Measurements from ENCODE around the gene TMEM43. TPM values are rescaled to one million over a fixed set of nuclear protein-coding genes. Genes with fewer than 3 reads are reported as not detected.

TMEM43 gene
- total RNA-seq, 4 donors from 2014 or later = 93.5 to 114 (median 102) TPM

GRCh38 chr3:14134291-14134690, 9.4 kb downstream of the TMEM43 start:
- Histone ChIP-seq H3K4me1 (no peaks in the 10 kb centered on the region), H3K4me3 (no peak overlapping the region), H3K27me3 (no peaks in the 10 kb centered on the region), H3K27ac (no peak overlapping the region), H3K36me3 (no peaks in the 10 kb centered on the region), H3K9me3 (no peaks in the 10 kb centered on the region)
- no peak for TF ChIP-seq CTCF (IDR thresholded peaks at IDR 0.05)
- intact Hi-C loops (cut with DNase I; ENCODE audit: low total_unique reads) = no loop called here
- no peak for DNase-seq

GRCh38 chr3:14135581-14135980, 10.7 kb downstream of the TMEM43 start:
- Histone ChIP-seq H3K4me1 (no peaks in the 10 kb centered on the region), H3K4me3 (no peak overlapping the region), H3K27ac (no peak overlapping the region), H3K9me3 (no peaks in the 10 kb centered on the region), H3K36me3 (no peaks in the 10 kb centered on the region), H3K27me3 (no peaks in the 10 kb centered on the region)
- no peak for DNase-seq
- TF ChIP-seq CTCF (IDR thresholded peaks at IDR 0.05) (no peak), POLR2A (IDR thresholded peaks at IDR 0.05) (no peak)
- intact Hi-C loops (cut with DNase I; ENCODE audit: low total_unique reads) = no loop called here

GRCh38 chr3:14137004-14137403, 12.2 kb downstream of the TMEM43 start:
- H3K4me3 ChIP-seq = no peak overlapping the region
- DNase-seq = no peak
- no peaks in the 10 kb centered on the region for H3K36me3 ChIP-seq
- H3K4me1 ChIP-seq = no peaks in the 10 kb centered on the region
- no peaks in the 10 kb centered on the region for H3K9me3 ChIP-seq
- TF ChIP-seq CTCF (IDR thresholded peaks at IDR 0.05) (no peak), POLR2A (IDR thresholded peaks at IDR 0.05) (no peak)
- no peak overlapping the region for H3K27ac ChIP-seq
- H3K27me3 ChIP-seq = no peaks in the 10 kb centered on the region
- intact Hi-C loops (cut with DNase I; ENCODE audit: low total_unique reads) = no loop called here

- Histone ChIP-seq H3K4me1 (peaks cover under 1 to 3% of the 10 kb centered on the region in 2 donors), H3K27me3 (no peaks in the 10 kb centered on the region), H3K27ac (no peak overlapping the region), H3K36me3 (no peaks in the 10 kb centered on the region), H3K9me3 (no peaks in the 10 kb centered on the region), H3K4me3 (no peak overlapping the region)
- intact Hi-C loops (cut with DNase I; ENCODE audit: low total_unique reads) = no loop called here
- TF ChIP-seq CTCF (IDR thresholded peaks at IDR 0.05) (no peak), POLR2A (IDR thresholded peaks at IDR 0.05) (no peak)
- DNase-seq = no peak
Measured at GRCh38 chr3:14137445-14137844, 12.6 kb downstream of the TMEM43 start.

GRCh38 chr3:14138109-14138877, 13.4 kb downstream of the TMEM43 start:
- Histone ChIP-seq H3K27me3 (no peaks in the 10 kb centered on the region), H3K4me3 (no peak overlapping the region), H3K9me3 (no peaks in the 10 kb centered on the region), H3K36me3 (no peaks in the 10 kb centered on the region), H3K27ac (no peak overlapping the region), H3K4me1 (peaks cover 9 to 10% of the 10 kb centered on the region in 2 donors)
- TF ChIP-seq POLR2A (IDR thresholded peaks at IDR 0.05) = no peak
- TF ChIP-seq CTCF (IDR thresholded peaks at IDR 0.05) = no peak
- intact Hi-C loops (cut with DNase I; ENCODE audit: low total_unique reads) = no loop called here
- DNase-seq = no peak
